ENCODE measurements around the gene STON2. TPM values are rescaled to one million over a fixed set of nuclear protein-coding genes. Genes with fewer than 3 reads are reported as not detected.

Gene STON2
- total and polyA plus RNA-seq, 2 of the 13 experiments (the other 11 are each of a cell fraction or from before 2014, with no cell fraction given), result 2.1 to 11.0 TPM

DNA sequence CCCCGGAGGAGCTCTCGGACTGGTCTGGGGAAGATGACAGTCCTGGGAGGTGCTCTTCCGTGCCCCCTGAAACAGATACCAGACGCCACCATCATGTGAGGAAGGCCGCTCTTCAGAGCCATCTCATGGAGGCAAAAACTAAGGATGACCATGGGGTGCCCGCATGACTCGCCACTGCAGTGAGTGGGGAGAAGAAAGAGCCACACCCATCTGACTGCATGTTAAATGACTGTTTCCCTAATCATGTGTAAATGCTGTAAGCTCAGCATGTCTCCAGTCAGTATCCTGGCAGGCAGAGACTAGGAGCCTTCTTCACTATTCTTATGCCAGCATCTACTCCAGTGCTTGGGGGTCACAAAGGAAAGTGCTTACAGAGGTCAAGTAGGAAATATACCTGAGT, 4.0 kb downstream of the STON2 start:
- no peak for ATAC-seq
- no peak overlapping the region for H3K27ac ChIP-seq (ENCODE audit: extremely low read length, insufficient read depth, low read length)
- BruUV-seq (replicated peaks), result no TSS peak
- DNase-seq (ENCODE audit: low spot score), result no peak
- in situ Hi-C loops (cut with HindIII; ENCODE audit: extremely low pct_ligation_motif_present, low pct_unique_long_range_greater_than_20kb) (no loop called here), intact Hi-C loops (cut with micrococcal nuclease; ENCODE audit: unreplicated experiment) (no loop called here)
- no peaks in the 10 kb centered on the region for H3K9me3 ChIP-seq (ENCODE audit: low read length)
- no peaks in the 10 kb centered on the region for H4K20me1 ChIP-seq (ENCODE audit: insufficient read depth, low read length)
- peaks cover 2 to 19% of the 10 kb centered on the region in 2 experiments; a peak in 2 of 5 replicates for H3K36me3 ChIP-seq (replicated peaks in 1 of 2; ENCODE audit: control insufficient read depth in 1 of 2, insufficient read depth in 2 of 2, low read length in 2 of 2)
- H3K4me3 ChIP-seq (replicated peaks in 1 of 3; ENCODE audit: insufficient read depth in 1 of 3, low read depth in 2 of 3, low read length in 3 of 3), result no peak overlapping the region
- H3K9ac ChIP-seq (ENCODE audit: insufficient read depth, low read depth, low read length), result no peak overlapping the region
- H3K79me2 ChIP-seq (ENCODE audit: insufficient read depth, low read length), result no peaks in the 10 kb centered on the region
- H3K4me1 ChIP-seq (ENCODE audit: insufficient read depth, low read length), result no peaks in the 10 kb centered on the region
- no peak overlapping the region for H2AFZ ChIP-seq (ENCODE audit: low read length)
- no peak overlapping the region for H3K4me2 ChIP-seq (ENCODE audit: low read depth, low read length)
- ChIA-PET POLR2A (no interaction called here), CTCF (ENCODE audit: low intra/inter-chr PET ratio, low total read pairs) (no interaction called here)
- FAIRE-seq, result no peak
- H3K27me3 ChIP-seq (ENCODE audit: control insufficient read depth in 1 of 2, insufficient read depth in 2 of 2, low read length in 2 of 2), result no peaks in the 10 kb centered on the region
- WGBS (ENCODE audit: low lambda C conversion rate), result 94% methylated on average over 5 of the region's 7 CpGs
- TF ChIP-seq, protein P1, sequence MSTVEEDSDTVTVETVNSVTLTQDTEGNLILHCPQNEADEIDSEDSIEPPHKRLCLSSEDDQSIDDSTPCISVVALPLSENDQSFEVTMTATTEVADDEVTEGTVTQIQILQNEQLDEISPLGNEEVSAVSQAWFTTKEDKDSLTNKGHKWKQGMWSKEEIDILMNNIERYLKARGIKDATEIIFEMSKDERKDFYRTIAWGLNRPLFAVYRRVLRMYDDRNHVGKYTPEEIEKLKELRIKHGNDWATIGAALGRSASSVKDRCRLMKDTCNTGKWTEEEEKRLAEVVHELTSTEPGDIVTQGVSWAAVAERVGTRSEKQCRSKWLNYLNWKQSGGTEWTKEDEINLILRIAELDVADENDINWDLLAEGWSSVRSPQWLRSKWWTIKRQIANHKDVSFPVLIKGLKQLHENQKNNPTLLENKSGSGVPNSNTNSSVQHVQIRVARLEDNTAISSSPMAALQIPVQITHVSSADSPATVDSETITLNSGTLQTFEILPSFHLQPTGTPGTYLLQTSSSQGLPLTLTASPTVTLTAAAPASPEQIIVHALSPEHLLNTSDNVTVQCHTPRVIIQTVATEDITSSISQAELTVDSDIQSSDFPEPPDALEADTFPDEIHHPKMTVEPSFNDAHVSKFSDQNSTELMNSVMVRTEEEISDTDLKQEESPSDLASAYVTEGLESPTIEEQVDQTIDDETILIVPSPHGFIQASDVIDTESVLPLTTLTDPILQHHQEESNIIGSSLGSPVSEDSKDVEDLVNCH (CRISPR knock-in tag; IDR thresholded peaks at IDR 0.05), result no peak
- TF ChIP-seq FOXP1 (IDR thresholded peaks at IDR 0.05) (no peak), FOXP1 (CRISPR knock-in tag; IDR thresholded peaks at IDR 0.05) (no peak), AGO2 (optimal IDR thresholded peaks at IDR 0.05; ENCODE audit: low read depth, low read length) (no peak), ZSCAN20 (CRISPR knock-in tag; IDR thresholded peaks at IDR 0.05; ENCODE audit: borderline replicate concordance) (no peak), ARNT (IDR thresholded peaks at IDR 0.05) (no peak), ARHGAP35 (CRISPR knock-in tag; IDR thresholded peaks at IDR 0.05; ENCODE audit: borderline replicate concordance) (no peak), ONECUT2 (CRISPR knock-in tag; IDR thresholded peaks at IDR 0.05) (no peak), MED13 (CRISPR knock-in tag; IDR thresholded peaks at IDR 0.05) (no peak)
